ENCODE measurements around the gene RNF43. TPM values are rescaled to one million over a fixed set of nuclear protein-coding genes. Genes with fewer than 3 reads are reported as not detected.

Gene RNF43
- total and polyA plus RNA-seq, 2 of the 13 experiments (the other 11 are each of a cell fraction or from before 2014, with no cell fraction given) = 31.0 to 53.4 TPM

DNA sequence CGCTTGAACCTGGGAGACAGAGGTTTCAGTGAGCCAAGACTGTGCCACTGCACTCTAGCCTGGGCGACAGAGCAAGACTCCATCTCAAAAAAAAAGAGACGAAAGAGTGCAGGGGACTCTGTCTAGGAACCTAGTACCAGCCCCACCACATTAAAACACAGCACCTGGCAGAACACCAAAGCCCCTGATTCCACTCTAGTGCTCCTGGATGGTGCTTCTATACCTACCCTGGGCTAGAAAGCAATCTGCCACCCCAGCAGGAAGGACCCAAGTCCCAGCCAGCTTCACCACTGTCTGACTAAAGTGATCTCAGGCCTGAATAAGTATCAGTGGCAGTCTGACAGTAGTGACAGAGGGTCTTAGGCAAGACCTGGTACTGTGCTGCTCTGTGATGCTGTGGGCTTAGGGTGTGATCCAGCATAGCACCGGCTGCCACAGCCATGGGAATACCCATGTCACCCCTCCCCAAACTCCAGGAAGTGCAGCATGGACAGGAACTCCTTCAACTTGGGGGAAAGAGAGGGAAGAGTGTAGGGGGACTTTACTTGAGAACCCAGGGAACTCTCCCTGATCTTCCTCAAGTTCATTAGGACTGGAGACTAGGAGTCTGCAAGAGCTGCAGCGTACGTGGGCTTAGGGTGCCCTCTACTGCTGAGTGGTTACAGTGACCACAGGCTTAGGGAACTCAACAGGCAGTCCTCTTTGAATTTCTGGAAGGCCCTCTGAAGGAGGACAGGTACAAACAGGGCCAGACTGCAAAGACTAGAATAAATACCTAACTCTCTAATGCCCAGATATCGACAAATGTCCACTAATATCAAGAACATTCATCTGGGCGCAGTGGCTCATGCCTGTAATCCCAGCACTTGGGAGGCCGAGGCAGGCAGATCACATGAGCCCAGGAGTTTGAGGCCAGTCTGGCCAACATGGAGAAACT lies 30.0 kb upstream of the RNF43 start (continued):
- no peak for TF ChIP-seq ARHGAP35 (CRISPR knock-in tag; IDR thresholded peaks at IDR 0.05; ENCODE audit: borderline replicate concordance)
- TF ChIP-seq ZNF713 (CRISPR knock-in tag; IDR thresholded peaks at IDR 0.05) = no peak
- TF ChIP-seq HOXA7 (CRISPR knock-in tag; IDR thresholded peaks at IDR 0.05) = no peak
- no peak for TF ChIP-seq KMT2A (CRISPR knock-in tag; IDR thresholded peaks at IDR 0.05)
- TF ChIP-seq SMYD3 (CRISPR knock-in tag; IDR thresholded peaks at IDR 0.05) = no peak
- TF ChIP-seq, protein P1, sequence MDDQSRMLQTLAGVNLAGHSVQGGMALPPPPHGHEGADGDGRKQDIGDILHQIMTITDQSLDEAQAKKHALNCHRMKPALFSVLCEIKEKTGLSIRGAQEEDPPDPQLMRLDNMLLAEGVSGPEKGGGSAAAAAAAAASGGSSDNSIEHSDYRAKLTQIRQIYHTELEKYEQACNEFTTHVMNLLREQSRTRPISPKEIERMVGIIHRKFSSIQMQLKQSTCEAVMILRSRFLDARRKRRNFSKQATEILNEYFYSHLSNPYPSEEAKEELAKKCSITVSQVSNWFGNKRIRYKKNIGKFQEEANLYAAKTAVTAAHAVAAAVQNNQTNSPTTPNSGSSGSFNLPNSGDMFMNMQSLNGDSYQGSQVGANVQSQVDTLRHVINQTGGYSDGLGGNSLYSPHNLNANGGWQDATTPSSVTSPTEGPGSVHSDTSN (CRISPR knock-in tag; IDR thresholded peaks at IDR 0.05; ENCODE audit: borderline replicate concordance) = no peak
- no peak for TF ChIP-seq CREM (IDR thresholded peaks at IDR 0.05)
- no peak for TF ChIP-seq CREM (CRISPR knock-in tag; IDR thresholded peaks at IDR 0.05)
- no peak for TF ChIP-seq ZNF569 (CRISPR knock-in tag; IDR thresholded peaks at IDR 0.05; ENCODE audit: borderline replicate concordance)
- TF ChIP-seq ZNF225 (CRISPR knock-in tag; IDR thresholded peaks at IDR 0.05) = no peak
- TF ChIP-seq YEATS4 (CRISPR knock-in tag; IDR thresholded peaks at IDR 0.05; ENCODE audit: borderline replicate concordance) = no peak
- no peak for TF ChIP-seq TGIF2 (CRISPR knock-in tag; IDR thresholded peaks at IDR 0.05)
- no peak for TF ChIP-seq TCF12 (IDR thresholded peaks at IDR 0.05)
- TF ChIP-seq TCF12 (CRISPR knock-in tag; IDR thresholded peaks at IDR 0.05) = no peak
- TF ChIP-seq PAF1 (CRISPR knock-in tag; IDR thresholded peaks at IDR 0.05) = no peak
- TF ChIP-seq SCMH1 (CRISPR knock-in tag; IDR thresholded peaks at IDR 0.05; ENCODE audit: borderline replicate concordance) = no peak
- TF ChIP-seq TCF7 (IDR thresholded peaks at IDR 0.05; ENCODE audit: low read depth) = no peak
- TF ChIP-seq NFYC (CRISPR knock-in tag; IDR thresholded peaks at IDR 0.05) = no peak
- TF ChIP-seq ZNF446 (CRISPR knock-in tag; IDR thresholded peaks at IDR 0.05) = no peak
- peak; percentile 37; the same call in 1 of the 2 replicates for TF ChIP-seq ZNF350 (CRISPR knock-in tag; IDR thresholded peaks at IDR 0.05; ENCODE audit: borderline replicate concordance, low read depth)
- no peak for TF ChIP-seq ZNF549 (CRISPR knock-in tag; IDR thresholded peaks at IDR 0.05)
- 0 out of 2 replicates have a peak, but pooled peaks have one; percentile 35 for TF ChIP-seq ZNF547 (CRISPR knock-in tag; IDR thresholded peaks at IDR 0.05)
- no peak for TF ChIP-seq ZNF296 (CRISPR knock-in tag; conservative IDR thresholded peaks at IDR 0.05)
- no peak for TF ChIP-seq KLF15 (CRISPR knock-in tag; IDR thresholded peaks at IDR 0.05; ENCODE audit: borderline replicate concordance)
- TF ChIP-seq ZNF207 (IDR thresholded peaks at IDR 0.05; ENCODE audit: borderline replicate concordance) = no peak
- TF ChIP-seq, protein P2, sequence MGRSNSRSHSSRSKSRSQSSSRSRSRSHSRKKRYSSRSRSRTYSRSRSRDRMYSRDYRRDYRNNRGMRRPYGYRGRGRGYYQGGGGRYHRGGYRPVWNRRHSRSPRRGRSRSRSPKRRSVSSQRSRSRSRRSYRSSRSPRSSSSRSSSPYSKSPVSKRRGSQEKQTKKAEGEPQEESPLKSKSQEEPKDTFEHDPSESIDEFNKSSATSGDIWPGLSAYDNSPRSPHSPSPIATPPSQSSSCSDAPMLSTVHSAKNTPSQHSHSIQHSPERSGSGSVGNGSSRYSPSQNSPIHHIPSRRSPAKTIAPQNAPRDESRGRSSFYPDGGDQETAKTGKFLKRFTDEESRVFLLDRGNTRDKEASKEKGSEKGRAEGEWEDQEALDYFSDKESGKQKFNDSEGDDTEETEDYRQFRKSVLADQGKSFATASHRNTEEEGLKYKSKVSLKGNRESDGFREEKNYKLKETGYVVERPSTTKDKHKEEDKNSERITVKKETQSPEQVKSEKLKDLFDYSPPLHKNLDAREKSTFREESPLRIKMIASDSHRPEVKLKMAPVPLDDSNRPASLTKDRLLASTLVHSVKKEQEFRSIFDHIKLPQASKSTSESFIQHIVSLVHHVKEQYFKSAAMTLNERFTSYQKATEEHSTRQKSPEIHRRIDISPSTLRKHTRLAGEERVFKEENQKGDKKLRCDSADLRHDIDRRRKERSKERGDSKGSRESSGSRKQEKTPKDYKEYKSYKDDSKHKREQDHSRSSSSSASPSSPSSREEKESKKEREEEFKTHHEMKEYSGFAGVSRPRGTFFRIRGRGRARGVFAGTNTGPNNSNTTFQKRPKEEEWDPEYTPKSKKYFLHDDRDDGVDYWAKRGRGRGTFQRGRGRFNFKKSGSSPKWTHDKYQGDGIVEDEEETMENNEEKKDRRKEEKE (IDR thresholded peaks at IDR 0.05) = no peak
- no peak for TF ChIP-seq ZNF772 (CRISPR knock-in tag; IDR thresholded peaks at IDR 0.05)
- TF ChIP-seq CREB1 (IDR thresholded peaks at IDR 0.05) = no peak
- no peak for TF ChIP-seq CREB1 (CRISPR knock-in tag; IDR thresholded peaks at IDR 0.05)
- no peak for TF ChIP-seq KMT2B (CRISPR knock-in tag; IDR thresholded peaks at IDR 0.05)
